Central memory CD4-positive, alpha-beta T cell (primary cell): ENCODE results near the gene ZBTB18.

Source experiments
- DNase-seq: peaks from one replicate; pipeline ENCODE4 v3.0.0; 2022

ZBTB18 gene

DNA sequence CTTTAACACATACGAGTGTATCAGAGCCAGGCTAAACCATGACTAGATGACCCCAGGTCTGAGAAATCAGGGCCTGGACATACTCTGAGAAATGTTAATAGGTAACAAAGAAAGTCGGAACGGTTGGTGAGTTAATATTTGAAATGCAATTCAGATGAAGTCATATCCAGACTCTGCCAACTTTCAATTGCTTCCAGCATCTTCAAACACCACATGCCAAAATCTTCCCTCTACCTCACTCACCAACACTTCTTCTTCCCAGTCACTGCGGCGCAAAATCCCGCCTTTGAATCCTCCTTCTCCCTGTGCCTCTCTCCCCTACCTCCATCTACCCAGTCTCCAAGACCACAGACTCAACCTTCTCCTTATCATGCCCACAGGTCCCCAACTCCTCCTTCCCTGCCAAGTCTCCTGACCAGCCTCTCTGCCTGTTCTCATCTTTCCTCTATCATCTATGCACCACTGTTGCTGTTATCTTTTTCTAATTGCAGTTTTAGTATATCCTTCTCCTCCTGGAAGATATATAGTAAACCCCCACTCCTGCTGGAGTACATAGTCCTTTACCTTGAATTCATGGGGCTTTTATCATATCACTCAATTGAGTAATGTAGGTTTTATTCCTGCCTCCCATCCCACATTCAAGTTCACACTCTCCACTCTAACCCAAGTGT is 41.3 kb downstream of the ZBTB18 start:
- DNase-seq: no peak

DNA sequence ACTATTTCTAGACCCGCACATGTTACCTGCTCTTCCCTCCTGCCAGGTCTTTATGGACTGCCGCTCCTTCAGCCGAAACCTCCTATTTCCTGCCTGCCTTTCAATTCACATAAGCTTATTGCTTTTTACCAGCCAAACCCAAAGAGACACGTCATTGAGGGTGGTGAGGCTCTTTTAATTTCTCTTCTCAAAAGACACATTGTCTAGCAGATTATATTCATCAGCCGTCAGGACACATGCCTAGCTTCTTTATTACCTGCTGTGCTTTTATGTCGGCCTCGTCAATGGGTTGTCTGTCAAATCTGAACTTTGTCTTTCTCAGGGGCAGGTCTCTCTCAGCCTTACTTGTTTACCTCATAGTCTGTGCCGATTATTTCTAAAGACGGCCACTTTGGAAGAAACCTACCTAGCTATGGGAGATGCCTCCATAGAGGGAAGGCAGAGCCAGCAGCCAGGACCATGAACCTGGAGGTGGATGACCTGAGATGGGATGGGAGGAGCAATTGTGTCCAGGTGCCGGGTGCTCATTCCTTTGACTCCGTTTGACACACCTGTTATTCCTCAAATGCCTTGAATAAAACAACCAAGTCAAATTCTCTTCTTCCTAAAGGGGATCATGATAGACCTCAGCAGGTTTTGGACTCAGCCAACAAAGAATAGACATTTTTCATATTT is 42.0 kb downstream of the ZBTB18 start:
- DNase-seq: no peak

DNA sequence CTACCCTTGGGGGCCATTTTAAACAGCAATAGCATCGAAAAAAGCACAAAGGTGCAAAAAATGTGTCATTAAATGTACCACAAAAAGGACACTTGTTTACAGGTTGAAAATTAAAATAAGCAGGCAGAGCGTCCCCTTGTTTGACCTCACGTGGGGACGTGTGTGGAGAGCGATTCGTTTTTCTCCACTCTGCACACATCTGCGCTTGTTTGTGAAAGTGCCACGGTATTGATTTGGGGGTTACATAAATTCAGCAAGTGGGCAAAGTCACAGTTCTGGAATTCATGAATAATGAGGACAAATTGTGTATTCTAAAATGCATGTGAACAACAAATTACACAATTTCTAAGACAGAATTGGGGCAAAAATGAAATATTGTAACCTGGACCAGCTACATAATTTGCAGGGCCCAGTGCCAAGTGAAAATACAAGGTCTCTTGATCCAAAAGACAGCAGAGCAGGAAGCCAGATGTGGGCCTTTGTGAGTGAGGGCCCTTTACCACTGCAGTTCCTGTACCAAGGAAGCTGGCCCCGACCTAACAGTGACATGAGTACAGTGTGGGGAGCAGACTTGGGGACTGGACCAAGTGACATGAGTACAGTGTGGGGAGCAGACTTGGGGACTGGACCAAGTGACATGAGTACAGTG is 43.9 kb downstream of the ZBTB18 start:
- DNase-seq: no peak

DNA sequence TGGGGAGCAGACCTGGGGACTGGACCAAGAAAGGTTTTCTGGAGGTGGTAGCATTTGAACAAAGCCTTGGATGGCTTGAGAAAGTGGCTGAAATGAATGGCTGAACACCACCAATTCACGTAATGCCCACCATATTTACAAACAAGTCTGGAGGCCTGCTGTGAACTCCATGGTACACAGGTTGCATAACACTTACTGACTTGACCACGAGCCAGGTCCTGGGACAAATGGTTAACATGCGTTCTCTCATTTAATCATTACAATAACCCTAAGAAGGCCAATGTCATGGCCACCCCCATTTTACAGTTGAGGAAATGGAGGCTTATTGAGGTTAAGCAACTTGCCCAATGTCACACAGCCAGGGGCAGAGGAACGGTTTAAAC is 44.4 kb downstream of the ZBTB18 start:
- no peak for DNase-seq

DNA sequence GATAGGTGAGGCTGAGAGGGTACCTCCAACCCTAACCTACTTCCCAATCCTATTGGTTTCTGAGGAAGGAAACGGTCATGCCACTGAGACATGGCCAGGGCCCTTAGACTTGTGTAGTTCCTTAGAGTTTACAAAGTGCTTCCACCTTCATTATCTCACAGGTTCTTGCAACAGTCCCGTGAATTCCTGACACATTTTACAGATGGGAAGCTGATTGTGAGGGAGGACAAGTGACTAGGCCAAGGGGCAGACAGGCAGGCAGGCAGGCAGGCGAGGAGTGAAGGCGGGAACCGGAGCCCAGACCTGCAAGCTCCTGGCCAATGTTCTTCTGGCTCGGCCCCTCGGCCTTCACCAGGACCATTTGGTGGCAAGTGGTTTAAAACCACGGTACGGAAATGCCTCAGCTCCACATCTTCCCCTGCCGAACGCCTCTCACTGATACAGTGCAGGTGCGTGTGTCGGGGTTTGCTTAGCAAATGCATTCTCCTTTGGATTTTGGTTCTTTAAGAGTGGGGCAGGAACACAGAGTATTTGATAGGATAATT is 45.1 kb downstream of the ZBTB18 start:
- no peak for DNase-seq

DNA sequence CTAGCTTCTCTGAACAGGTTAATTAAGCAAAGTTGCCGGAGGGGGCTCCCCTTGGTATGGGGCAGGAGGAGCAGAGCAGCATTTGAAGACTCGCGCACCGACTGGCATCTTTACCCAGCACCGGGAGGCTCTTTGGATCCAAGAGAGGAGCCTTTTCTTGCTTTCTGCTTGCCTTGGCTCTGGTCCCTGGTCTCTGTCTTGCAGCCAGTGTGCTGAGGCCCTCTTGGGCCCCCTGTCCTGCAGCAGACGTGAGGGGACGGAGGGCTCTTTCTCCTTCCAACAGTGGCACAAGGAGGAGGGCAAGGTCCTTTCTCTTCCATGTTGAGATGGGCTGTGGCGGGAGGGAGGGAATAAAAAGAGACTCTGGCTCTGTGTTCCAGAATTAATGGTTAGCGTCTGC is 45.6 kb downstream of the ZBTB18 start:
- DNase-seq: no peak

DNA sequence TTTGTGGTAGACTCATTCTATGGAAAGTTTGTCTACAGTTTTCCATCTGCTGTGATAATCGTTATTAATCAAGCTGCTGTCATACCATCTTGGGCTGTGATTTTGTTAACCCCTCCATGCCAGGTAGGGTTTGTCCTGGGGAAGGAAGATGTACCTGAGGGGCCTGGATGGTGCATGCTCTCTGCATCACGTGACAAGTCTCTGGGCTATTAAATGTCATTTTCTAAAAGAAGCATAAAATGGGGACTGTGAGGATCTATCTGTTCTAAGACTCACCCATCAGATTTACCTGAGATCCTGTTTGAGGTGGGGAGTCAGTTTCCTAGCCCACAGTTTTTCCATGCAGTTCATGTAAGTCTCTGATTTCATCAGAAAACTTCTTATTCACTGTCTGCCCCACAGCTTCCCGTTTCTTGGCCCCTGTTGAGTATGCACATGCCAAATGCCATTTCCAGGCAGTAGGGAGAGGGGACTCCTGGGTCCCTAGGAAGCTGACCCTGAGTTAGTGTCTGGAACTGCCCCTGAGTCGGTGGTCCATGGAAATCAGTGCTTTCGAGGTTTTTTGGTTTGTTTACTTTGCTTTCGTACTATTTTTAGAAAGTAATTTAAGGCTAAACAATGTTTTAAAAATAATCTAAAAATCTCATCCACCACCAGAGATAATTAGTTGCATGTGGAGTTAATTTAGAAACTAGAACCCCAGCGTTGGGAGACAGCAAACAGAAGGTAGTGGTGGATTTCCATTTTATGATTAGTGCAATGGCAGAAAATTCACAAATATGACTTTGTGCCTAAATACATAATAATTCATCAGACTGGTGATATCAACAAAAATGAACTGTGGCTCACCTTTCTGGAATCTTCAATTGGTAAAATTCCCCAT is 46.7 kb downstream of the ZBTB18 start:
- no peak for DNase-seq

DNA sequence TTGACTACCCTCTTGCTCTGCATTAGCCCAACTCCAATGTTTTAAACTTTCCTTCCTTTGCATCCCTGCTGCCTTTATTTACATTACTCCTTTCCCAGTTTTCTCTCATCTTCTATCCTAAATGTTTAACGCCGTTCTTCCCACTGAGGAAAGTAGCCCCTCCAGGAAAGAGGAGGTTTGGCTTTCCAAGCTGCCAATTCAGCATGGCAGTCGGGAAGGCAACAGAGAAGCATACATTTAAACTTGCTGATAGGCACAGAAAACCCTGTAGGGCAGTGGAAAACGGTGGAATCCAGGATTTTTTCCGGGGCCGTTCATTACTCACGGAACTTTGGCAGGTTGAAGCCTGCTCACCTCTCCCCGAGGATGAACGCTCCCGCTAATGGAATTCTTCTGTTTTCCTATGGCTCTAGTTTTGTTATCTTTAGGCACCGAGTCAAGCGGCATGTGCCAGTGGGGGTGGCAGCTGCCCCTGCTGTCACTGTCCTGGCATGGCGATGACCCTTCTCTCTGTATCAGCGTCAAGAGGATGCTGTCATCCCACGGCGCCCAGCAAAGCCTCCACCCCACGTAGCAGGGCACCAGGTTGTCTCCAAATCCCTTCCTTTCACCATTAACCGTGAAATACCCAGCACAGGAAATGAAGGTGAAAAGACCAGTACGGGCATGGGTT is 48.3 kb downstream of the ZBTB18 start:
- DNase-seq: no peak

DNA sequence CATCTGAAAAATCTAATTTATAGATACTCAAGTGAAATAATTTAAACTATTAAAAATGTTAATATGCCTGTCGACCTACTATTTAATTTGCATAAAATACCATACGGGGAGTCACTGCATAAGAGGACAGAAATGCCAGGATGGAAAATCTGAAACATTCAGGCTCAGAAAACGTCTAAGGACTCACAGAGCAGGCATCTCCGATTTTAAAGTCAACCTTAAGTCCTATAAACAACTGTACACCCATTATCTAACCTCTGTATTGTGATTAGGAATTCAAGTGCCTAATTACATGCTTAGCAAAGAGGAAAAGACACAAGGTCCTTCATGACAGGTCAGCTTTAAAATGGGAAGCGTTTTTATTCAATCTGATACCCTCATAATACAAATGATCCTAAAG is 49.2 kb downstream of the ZBTB18 start:
- DNase-seq: no peak

DNA sequence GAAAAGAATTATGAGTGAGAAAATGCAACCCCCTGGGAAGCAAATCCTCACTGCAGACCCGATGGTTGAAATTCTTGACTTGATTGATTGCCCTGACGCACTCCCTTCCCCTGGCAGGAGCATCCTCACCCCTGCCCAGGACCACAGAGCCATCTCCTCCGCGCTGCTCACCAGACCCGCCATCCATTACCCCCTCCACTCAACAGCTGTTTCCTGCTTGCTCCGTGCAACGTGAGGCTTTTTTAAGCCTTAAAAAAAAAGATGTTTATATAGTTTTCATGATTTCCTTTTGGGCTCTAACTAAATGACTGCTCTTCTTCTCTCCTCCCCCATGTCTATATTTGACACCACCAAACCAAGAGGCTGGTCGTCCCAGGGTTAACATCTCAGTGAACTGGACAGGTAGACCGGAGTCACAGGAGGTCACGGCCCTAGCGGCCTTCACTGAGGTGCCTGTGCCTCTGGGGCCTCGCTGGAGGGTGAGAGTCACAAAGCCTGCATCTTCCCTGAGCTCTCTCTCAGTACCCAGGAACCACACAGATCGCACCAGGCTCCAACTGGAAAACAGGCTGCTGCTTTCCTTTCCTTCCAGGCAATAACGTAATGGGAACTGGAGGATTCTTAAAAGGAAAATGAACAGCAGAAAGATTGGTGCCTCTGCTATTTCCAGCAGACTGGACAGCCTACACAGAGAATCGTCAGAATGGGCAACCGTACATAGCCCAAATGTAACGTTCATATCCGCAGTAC is 49.8 kb downstream of the ZBTB18 start:
- DNase-seq: no peak

DNA sequence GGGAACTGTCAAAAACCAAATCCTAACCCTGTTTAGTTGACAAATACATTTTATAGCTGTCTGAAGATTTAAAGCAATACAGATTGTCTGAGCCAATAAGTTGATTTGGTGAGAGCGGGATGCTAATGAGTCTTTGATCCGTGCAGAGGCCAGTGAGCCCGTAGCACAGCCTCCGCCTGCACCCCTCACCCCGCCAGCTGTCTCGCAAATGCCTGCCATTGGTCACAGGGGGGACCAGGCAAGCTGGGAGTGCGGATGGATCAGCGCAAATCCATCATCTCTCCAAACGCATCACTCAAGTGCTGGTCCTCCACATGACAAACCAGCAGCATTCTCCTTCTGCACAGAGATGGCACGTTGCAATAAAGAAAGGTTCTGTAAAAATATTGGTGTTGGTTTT is 51.0 kb downstream of the ZBTB18 start:
- no peak for DNase-seq

DNA sequence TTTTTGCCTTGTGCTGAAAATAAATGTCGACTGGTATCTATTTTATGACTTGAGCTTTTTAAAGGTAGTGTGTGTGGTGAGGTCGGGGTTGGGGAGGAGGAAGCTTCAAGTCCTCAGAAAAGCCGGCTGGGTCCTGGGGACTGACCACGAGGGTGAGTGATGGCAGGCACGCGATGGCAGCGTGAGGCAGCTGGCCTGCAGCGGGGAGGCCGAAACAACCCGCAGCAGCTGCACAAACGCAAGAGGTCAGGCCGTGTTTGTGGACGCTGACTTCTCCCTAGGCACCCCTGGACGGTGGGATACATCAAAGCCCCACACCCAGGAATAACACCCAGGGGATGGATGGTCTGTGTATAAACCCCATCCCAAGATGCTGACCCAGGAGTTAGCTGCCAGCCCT is 51.4 kb downstream of the ZBTB18 start:
- DNase-seq: no peak

DNA sequence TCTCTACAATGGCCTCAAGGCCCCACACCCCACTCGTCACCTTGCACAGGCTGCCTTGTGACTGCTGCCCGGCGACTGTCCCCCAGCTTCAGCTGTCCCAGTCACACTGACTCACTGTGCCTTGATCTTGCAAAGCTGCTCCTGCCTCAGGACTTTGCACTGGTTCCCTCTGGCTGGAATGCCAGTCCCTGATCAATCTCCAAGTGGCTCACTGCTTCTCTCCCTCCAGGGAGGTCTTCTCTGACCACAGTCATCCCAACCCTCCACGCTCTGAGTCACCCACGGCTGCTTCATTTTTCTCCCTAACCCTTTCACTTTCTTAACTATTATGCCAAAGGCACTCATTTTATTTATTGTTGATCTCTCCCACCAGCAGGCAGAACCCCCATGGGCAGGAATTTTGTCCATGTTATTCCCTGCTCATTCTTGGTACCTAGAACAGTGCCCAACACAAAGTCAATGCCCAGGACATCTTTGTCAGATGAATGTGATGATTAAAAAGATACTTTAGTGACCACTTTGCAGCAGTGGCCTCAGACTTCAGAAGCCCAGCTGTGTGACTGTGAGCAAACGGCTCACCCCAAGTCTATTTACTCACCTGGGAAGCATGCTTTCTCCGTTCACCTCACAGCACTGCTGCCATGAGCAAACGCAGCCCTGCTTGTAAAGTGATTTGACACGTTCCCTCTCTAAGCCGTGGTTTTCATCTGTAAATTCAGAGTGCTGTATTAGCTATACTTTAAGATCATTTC is 53.4 kb downstream of the ZBTB18 start:
- no peak for DNase-seq

DNA sequence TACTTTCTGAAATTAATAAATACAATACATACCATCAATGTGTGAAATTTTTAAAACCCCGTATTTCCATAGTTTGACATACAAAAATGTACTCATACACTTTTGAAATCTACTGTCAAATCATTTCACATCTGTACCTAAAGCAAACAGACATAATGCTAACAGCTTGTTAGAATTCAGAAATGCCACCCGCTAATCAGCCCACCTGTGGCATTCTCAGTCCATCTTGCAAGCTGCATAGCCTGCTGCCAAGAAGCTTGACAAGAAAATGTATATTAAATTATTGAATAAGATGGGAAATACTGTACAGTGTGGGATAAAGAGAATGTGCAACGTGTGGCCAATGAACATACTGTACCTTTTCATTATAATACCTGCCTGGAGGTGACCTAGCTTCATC is 55.1 kb downstream of the ZBTB18 start:
- no peak for DNase-seq
